ENCODE results near the gene TRAK1.

TRAK1 gene

DNA sequence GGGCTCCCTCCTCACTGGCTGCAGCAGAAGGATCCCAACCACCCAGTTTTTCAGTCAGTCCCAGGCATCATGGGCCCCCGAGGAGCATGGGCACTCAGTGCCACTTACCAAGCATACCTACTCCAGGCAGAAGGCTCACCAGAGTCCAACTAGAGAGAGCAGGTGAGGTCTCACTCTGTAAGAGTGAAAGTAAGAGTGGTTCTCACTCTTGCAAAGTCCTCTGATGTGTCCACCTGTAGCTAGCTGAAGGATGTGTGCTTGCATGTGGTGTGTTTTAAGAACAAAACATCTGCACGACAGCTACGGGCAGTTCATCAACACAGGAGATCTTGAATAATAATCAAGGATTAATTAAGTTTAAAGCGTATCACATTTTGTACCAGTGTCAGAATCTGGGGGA, 125.1 kb downstream of the TRAK1 start:
- TF ChIP-seq, protein P1, sequence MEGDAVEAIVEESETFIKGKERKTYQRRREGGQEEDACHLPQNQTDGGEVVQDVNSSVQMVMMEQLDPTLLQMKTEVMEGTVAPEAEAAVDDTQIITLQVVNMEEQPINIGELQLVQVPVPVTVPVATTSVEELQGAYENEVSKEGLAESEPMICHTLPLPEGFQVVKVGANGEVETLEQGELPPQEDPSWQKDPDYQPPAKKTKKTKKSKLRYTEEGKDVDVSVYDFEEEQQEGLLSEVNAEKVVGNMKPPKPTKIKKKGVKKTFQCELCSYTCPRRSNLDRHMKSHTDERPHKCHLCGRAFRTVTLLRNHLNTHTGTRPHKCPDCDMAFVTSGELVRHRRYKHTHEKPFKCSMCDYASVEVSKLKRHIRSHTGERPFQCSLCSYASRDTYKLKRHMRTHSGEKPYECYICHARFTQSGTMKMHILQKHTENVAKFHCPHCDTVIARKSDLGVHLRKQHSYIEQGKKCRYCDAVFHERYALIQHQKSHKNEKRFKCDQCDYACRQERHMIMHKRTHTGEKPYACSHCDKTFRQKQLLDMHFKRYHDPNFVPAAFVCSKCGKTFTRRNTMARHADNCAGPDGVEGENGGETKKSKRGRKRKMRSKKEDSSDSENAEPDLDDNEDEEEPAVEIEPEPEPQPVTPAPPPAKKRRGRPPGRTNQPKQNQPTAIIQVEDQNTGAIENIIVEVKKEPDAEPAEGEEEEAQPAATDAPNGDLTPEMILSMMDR (IDR thresholded peaks at IDR 0.05; ENCODE audit: insufficient read depth, low read depth, low read length, missing control alignments): no peak
- H3K4me3 ChIP-seq (ENCODE audit: low read length): no peak overlapping the region
- DNase-seq (ENCODE audit: low read depth): no peak

- TF ChIP-seq, protein P1 (IDR thresholded peaks at IDR 0.05; ENCODE audit: insufficient read depth, low read depth, low read length, missing control alignments): no peak
- DNase-seq (ENCODE audit: low read depth): peak; percentile 40
- H3K4me3 ChIP-seq (ENCODE audit: low read length): no peak overlapping the region
Observed at GRCh38 chr3:42216931-42217333, 125.8 kb downstream of the TRAK1 start.

DNA sequence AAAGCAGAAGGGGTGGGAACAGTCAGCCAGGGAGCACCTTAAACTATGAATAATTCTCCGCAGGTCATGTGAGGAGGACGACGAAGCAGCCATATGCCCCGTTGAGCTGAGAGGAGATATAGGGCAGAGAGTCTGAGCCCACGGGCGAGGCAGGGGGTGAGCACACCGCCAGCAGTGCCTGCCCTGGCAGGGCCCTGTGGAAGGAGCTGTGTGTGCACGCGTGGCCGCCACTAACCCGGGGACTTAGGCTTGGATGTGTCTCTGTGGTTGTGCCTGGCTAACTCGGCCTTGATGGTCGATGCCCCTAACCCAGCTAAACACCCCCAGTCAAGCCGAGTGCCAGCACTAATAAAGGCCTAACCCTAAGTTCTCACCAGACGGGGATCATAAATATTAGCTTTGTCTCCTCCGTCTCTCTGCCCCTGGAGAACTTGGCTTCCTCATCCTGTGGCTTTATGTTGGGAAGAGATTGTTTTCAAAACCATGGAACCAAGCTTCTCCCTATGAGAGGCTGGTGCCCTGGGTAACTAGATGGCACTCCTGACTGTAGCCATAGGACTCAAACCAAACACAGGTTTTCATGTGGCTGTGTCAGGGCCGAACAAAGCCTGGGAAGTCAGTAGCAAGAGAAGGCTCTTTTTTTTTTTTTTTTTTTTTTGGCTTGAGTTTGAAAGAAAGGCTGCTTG, 129.4 kb downstream of the TRAK1 start:
- TF ChIP-seq, protein P1 (IDR thresholded peaks at IDR 0.05; ENCODE audit: insufficient read depth, low read depth, low read length, missing control alignments): no peak
- DNase-seq (ENCODE audit: low read depth): no peak
- H3K4me3 ChIP-seq (ENCODE audit: low read length): no peak overlapping the region

DNA sequence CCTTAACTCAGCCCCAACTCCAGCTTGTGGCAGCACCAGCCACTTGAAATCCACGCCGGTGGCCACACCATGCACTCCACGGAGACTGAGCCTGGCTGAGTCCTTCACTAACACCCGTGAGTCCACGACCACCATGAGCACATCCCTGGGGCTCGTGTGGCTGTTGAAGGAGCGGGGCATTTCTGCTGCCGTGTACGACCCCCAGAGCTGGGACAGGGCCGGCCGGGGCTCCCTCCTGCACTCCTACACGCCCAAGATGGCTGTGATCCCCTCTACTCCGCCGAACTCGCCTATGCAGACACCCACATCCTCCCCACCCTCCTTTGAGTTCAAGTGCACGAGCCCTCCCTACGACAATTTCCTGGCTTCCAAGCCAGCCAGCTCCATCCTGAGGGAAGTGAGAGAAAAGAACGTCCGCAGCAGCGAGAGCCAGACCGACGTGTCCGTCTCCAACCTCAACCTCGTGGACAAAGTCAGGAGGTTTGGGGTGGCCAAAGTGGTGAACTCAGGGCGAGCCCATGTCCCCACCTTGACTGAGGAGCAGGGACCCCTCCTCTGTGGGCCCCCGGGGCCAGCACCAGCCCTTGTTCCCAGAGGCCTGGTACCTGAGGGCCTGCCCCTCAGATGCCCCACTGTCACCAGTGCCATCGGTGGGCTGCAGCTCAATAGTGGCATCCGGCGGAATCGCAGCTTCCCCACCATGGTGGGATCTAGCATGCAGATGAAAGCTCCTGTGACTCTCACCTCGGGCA, 132.0 kb downstream of the TRAK1 start:
- TF ChIP-seq, protein P1 (IDR thresholded peaks at IDR 0.05; ENCODE audit: insufficient read depth, low read depth, low read length, missing control alignments): no peak
- DNase-seq (ENCODE audit: low read depth): no peak
- no peak overlapping the region for H3K4me3 ChIP-seq (ENCODE audit: low read length)

DNA sequence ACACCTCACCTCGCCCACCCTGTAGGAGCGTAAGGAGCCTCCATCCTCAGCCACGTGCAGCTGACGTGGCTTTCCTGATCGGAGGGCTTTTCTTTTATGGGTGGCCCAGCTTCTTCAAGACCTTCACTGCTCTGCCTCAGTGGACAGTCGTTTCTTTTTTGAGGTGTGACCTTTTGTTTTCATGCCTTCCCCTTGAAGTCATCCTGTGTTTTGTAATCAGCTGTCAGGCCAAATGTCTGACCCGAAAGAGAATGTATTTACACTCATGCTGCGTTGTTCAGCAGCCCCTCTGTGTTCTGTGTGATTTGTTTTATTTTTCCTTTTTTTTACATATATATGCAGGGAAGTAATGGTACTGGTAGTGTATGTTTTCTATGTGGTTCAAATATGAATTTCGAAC, 133.0 kb downstream of the TRAK1 start:
- TF ChIP-seq, protein P1 (IDR thresholded peaks at IDR 0.05; ENCODE audit: insufficient read depth, low read depth, low read length, missing control alignments): no peak
- no peak overlapping the region for H3K4me3 ChIP-seq (ENCODE audit: low read length)
- no peak for DNase-seq (ENCODE audit: low read depth)

DNA sequence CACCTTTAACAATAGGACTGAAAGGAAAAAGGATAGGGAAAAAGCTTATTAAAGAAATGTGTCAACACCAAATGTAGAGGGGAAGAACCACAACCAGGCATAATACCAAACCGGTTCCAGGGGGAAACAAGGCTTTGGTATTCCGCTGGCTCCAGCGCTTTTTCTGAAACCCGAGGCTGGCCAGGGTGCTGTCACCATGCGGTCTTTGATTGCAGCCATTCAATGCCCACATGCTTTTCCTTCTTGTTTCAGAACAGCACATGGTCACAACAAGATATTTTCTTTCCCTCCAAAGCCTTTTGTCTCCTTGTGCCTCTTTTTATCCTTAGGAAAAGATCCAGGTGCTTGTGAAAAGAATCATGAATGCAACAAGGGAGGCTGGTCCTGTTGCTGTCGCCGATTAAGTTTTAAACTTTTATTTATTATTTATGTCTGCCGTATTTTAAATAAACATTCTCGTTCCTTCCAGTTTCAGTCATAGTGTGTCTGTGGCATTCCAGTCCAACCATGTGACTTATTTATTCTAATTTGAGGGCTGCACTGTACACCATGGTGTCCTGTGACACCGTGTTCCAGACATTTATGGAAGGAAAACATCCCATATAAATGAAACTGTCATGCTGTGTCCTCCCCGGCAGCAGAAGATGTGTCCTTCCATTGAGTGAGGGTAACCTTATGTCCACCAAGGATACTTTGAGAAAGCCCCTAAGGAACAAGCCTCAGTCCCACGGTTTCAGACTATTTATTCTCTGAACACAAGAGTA, 133.7 kb downstream of the TRAK1 start:
- no peak for DNase-seq (ENCODE audit: low read depth)
- TF ChIP-seq, protein P1 (IDR thresholded peaks at IDR 0.05; ENCODE audit: insufficient read depth, low read depth, low read length, missing control alignments): no peak
- no peak overlapping the region for H3K4me3 ChIP-seq (ENCODE audit: low read length)

Measured in epithelial cell of esophagus (primary cell).